Measurements from ENCODE around the gene EFNB3.

Gene EFNB3

DNA sequence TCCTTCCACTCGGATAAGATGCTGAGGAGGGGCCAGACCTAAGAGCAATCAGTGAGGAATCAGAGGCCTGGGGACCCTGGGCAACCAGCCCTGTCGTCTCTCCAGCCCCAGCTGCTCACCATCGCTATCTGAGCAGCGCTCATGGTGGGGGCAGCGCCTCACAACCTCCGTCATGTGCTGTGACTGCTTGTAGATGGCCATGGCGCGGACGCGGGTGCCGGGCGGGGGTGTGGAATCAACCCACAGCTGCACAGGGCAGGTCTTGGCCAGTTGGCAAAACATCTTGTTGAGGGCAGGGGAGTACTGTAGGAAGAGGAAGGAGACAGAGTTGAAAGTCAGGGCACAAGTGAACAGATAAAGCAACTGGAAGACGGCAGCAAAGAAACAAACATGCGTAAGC is 30.1 kb upstream of the EFNB3 start:
- Histone ChIP-seq H3K27me3 (ENCODE audit: insufficient read depth, poor library complexity, severe bottlenecking) (no peaks in the 10 kb centered on the region), H3K27ac (replicated peaks) (no peak overlapping the region), H3K4me3 (replicated peaks; ENCODE audit: insufficient read depth, low read length) (no peak overlapping the region)
- TF ChIP-seq POLR2AphosphoS5 (IDR thresholded peaks at IDR 0.05; ENCODE audit: low read depth) (no peak), SPI1 (IDR thresholded peaks at IDR 0.05; ENCODE audit: borderline replicate concordance, low read depth) (no peak), GABPA (IDR thresholded peaks at IDR 0.05; ENCODE audit: low read depth) (no peak)
- TF ChIP-seq, protein P1, sequence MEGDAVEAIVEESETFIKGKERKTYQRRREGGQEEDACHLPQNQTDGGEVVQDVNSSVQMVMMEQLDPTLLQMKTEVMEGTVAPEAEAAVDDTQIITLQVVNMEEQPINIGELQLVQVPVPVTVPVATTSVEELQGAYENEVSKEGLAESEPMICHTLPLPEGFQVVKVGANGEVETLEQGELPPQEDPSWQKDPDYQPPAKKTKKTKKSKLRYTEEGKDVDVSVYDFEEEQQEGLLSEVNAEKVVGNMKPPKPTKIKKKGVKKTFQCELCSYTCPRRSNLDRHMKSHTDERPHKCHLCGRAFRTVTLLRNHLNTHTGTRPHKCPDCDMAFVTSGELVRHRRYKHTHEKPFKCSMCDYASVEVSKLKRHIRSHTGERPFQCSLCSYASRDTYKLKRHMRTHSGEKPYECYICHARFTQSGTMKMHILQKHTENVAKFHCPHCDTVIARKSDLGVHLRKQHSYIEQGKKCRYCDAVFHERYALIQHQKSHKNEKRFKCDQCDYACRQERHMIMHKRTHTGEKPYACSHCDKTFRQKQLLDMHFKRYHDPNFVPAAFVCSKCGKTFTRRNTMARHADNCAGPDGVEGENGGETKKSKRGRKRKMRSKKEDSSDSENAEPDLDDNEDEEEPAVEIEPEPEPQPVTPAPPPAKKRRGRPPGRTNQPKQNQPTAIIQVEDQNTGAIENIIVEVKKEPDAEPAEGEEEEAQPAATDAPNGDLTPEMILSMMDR (IDR thresholded peaks at IDR 0.05; ENCODE audit: insufficient read depth, low read length) = no peak
- TF ChIP-seq, protein P2, sequence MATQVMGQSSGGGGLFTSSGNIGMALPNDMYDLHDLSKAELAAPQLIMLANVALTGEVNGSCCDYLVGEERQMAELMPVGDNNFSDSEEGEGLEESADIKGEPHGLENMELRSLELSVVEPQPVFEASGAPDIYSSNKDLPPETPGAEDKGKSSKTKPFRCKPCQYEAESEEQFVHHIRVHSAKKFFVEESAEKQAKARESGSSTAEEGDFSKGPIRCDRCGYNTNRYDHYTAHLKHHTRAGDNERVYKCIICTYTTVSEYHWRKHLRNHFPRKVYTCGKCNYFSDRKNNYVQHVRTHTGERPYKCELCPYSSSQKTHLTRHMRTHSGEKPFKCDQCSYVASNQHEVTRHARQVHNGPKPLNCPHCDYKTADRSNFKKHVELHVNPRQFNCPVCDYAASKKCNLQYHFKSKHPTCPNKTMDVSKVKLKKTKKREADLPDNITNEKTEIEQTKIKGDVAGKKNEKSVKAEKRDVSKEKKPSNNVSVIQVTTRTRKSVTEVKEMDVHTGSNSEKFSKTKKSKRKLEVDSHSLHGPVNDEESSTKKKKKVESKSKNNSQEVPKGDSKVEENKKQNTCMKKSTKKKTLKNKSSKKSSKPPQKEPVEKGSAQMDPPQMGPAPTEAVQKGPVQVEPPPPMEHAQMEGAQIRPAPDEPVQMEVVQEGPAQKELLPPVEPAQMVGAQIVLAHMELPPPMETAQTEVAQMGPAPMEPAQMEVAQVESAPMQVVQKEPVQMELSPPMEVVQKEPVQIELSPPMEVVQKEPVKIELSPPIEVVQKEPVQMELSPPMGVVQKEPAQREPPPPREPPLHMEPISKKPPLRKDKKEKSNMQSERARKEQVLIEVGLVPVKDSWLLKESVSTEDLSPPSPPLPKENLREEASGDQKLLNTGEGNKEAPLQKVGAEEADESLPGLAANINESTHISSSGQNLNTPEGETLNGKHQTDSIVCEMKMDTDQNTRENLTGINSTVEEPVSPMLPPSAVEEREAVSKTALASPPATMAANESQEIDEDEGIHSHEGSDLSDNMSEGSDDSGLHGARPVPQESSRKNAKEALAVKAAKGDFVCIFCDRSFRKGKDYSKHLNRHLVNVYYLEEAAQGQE (IDR thresholded peaks at IDR 0.05; ENCODE audit: insufficient replicate concordance, low read depth) = no peak
- DNase-seq (ENCODE audit: low read depth in 1 of 2, low spot score in 1 of 2) = no peak

DNA sequence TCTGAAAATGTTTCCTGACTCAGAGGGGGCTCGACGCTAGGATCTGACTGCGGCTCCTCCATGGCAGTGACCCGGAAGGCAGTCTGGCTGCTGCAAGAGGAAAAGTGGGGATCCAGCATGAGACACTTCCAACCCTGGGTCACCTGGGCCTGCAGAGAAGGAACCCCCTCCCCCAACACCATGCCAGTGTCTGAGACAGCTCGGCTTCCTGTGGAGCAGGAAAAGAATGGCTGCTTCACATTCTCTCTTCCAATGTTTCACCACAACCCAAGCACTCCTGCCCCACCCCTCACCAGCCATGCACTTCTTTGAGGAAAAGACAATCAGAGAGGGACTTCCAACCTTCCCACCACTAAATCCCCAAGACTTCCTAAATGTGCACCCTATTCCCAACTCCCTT is 28.5 kb upstream of the EFNB3 start:
- TF ChIP-seq POLR2AphosphoS5 (IDR thresholded peaks at IDR 0.05; ENCODE audit: low read depth) = no peak
- TF ChIP-seq GABPA (IDR thresholded peaks at IDR 0.05; ENCODE audit: low read depth) = no peak
- TF ChIP-seq, protein P2 (IDR thresholded peaks at IDR 0.05; ENCODE audit: insufficient replicate concordance, low read depth) = no peak
- TF ChIP-seq SPI1 (IDR thresholded peaks at IDR 0.05; ENCODE audit: borderline replicate concordance, low read depth) = no peak
- TF ChIP-seq, protein P1 (IDR thresholded peaks at IDR 0.05; ENCODE audit: insufficient read depth, low read length) = no peak
- DNase-seq (ENCODE audit: low read depth in 1 of 2, low spot score in 1 of 2) = no peak
- no peak overlapping the region for H3K27ac ChIP-seq (replicated peaks)
- H3K27me3 ChIP-seq (ENCODE audit: insufficient read depth, poor library complexity, severe bottlenecking) = no peaks in the 10 kb centered on the region
- no peak overlapping the region for H3K4me3 ChIP-seq (replicated peaks; ENCODE audit: insufficient read depth, low read length)

DNA sequence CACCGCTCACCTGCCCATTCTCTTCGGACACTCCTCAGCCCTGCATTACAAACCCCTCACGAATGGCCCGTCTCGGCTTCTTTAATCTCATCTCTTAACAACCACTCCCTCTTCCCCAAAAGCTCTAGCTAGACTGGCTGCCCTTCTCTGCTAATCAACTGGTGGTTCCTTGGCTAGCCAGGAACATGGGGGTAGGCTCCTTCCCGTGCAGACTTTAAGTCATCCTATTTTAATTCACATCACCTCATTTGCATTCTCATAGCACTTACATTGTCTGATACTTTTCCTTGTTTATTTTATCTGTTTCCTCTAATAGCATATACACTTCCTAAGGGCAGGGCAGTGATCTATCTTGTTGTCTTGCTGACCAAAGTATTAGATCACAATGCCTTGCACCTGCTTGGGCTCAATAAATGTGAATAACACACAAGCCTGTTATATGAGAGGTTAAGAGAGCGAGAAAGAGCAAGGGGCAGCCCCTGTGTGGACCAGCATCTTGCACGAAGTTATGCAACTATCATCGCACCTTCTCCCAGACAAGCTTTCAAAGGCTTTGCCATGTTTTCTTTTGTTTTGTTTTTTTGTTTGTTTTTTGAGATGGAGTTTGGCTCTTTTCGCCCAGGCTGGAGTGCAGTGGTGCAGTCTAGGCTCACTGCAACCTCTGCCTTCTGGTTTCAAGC is 27.5 kb upstream of the EFNB3 start:
- no peak overlapping the region for H3K4me3 ChIP-seq (replicated peaks; ENCODE audit: insufficient read depth, low read length)
- no peak overlapping the region for H3K27ac ChIP-seq (replicated peaks)
- H3K27me3 ChIP-seq (ENCODE audit: insufficient read depth, poor library complexity, severe bottlenecking) = no peaks in the 10 kb centered on the region
- DNase-seq (ENCODE audit: low read depth in 1 of 2, low spot score in 1 of 2) = no peak
- TF ChIP-seq POLR2AphosphoS5 (IDR thresholded peaks at IDR 0.05; ENCODE audit: low read depth) (no peak), SPI1 (IDR thresholded peaks at IDR 0.05; ENCODE audit: borderline replicate concordance, low read depth) (no peak), GABPA (IDR thresholded peaks at IDR 0.05; ENCODE audit: low read depth) (no peak)
- TF ChIP-seq, protein P1 (IDR thresholded peaks at IDR 0.05; ENCODE audit: insufficient read depth, low read length) = no peak
- TF ChIP-seq, protein P2 (IDR thresholded peaks at IDR 0.05; ENCODE audit: insufficient replicate concordance, low read depth) = no peak
